Effector CD8-positive, alpha-beta T cell (primary cell): ENCODE results near the gene PXYLP1.

Source experiments
- DNase-seq: peaks from one replicate; lab custom pipeline; 2025; lab: John Stamatoyannopoulos, UW

Gene PXYLP1

GRCh38 chr3:141326123-141326522 lies 94.5 kb downstream of the PXYLP1 start:
- no peak for DNase-seq

- DNase-seq = no peak
Observed at GRCh38 chr3:141326626-141327025, 95.0 kb downstream of the PXYLP1 start.

GRCh38 chr3:141328286-141329166 lies 96.9 kb downstream of the PXYLP1 start:
- no peak for DNase-seq

GRCh38 chr3:141330235-141330634 lies 98.6 kb downstream of the PXYLP1 start:
- DNase-seq = no peak

GRCh38 chr3:141330718-141331376 lies 99.2 kb downstream of the PXYLP1 start:
- no peak for DNase-seq

- DNase-seq = no peak
Observed at GRCh38 chr3:141331377-141332318, 100.0 kb downstream of the PXYLP1 start.

GRCh38 chr3:141332416-141332815 lies 100.8 kb downstream of the PXYLP1 start:
- no peak for DNase-seq

- DNase-seq = no peak
Observed at GRCh38 chr3:141333836-141334626, 102.4 kb downstream of the PXYLP1 start.

- DNase-seq = no peak
Observed at GRCh38 chr3:141334627-141335250, 103.1 kb downstream of the PXYLP1 start.

GRCh38 chr3:141335531-141336061 lies 104.0 kb downstream of the PXYLP1 start:
- DNase-seq = no peak

GRCh38 chr3:141336672-141337522 lies 105.3 kb downstream of the PXYLP1 start:
- DNase-seq = no peak

- DNase-seq = no peak
Observed at GRCh38 chr3:141337523-141337854, 105.9 kb downstream of the PXYLP1 start.

GRCh38 chr3:141337991-141338390 lies 106.4 kb downstream of the PXYLP1 start:
- no peak for DNase-seq

GRCh38 chr3:141338881-141339280 lies 107.3 kb downstream of the PXYLP1 start:
- no peak for DNase-seq

GRCh38 chr3:141341536-141341935 lies 109.9 kb downstream of the PXYLP1 start:
- DNase-seq = no peak

- no peak for DNase-seq
Observed at GRCh38 chr3:141342386-141342785, 110.8 kb downstream of the PXYLP1 start.

GRCh38 chr3:141343077-141343476 lies 111.5 kb downstream of the PXYLP1 start:
- DNase-seq = no peak

GRCh38 chr3:141343865-141344271 lies 112.2 kb downstream of the PXYLP1 start:
- no peak for DNase-seq
